ENCODE data around the gene DAPK1. TPM values are rescaled to one million over a fixed set of nuclear protein-coding genes. Genes with fewer than 3 reads are reported as not detected.

DAPK1 gene
- polyA plus RNA-seq, 1 of the 3 experiments (the other 2 are of a cell fraction): 0.61 TPM

- TF ChIP-seq, protein P1, sequence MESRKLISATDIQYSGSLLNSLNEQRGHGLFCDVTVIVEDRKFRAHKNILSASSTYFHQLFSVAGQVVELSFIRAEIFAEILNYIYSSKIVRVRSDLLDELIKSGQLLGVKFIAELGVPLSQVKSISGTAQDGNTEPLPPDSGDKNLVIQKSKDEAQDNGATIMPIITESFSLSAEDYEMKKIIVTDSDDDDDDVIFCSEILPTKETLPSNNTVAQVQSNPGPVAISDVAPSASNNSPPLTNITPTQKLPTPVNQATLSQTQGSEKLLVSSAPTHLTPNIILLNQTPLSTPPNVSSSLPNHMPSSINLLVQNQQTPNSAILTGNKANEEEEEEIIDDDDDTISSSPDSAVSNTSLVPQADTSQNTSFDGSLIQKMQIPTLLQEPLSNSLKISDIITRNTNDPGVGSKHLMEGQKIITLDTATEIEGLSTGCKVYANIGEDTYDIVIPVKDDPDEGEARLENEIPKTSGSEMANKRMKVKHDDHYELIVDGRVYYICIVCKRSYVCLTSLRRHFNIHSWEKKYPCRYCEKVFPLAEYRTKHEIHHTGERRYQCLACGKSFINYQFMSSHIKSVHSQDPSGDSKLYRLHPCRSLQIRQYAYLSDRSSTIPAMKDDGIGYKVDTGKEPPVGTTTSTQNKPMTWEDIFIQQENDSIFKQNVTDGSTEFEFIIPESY (IDR thresholded peaks at IDR 0.05; ENCODE audit: borderline replicate concordance, low read depth): no peak
- TF ChIP-seq NRF1 (IDR thresholded peaks at IDR 0.05; ENCODE audit: low read depth, low read length): no peak
Measured at GRCh38 chr9:87750726-87751125, 253.1 kb downstream of the DAPK1 start (continued).

DNA sequence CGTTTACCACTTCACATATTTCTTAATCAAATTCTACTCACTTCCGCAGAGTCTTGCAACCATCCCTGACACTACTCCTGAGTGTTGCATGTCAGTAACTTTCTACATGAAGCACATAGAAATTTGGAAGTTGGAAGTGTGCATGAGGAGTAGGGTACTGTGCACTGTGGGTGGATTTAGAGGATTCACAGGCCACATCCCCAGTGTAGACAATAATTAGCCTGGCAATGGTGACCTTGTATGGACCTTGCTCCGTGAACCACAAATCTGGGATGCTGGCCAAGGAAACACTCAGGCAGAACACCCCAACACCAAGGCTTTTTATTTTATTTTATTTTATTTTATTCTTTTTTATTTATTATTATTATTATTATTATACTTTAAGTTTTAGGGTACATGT lies 253.8 kb downstream of the DAPK1 start:
- 51% methylated on average over 3 of the region's 3 CpGs for WGBS (ENCODE audit: low lambda C conversion rate)
- POLR2A ChIA-PET: no interaction called here

More for the DNA sequence above, 253.8 kb downstream of the DAPK1 start:
- Histone ChIP-seq H3K27me3 (ENCODE audit: insufficient read depth) (no peaks in the 10 kb centered on the region), H3F3A (replicated peaks; ENCODE audit: insufficient read depth) (no peaks in the 10 kb centered on the region), H3K4me1 (ENCODE audit: control insufficient read depth in 1 of 2, insufficient read depth in 2 of 2, low read depth in 1 of 2, low read length in 1 of 2) (peaks cover 2 to 6% of the 10 kb centered on the region in 2 experiments; a peak in 2 of 4 replicates), H3K9me3 (no peaks in the 10 kb centered on the region), H3K27ac (ENCODE audit: low read depth in 2 of 2, low read length in 1 of 2) (no peak overlapping the region), H3K9ac (no peak overlapping the region), H3K4me2 (no peak overlapping the region), H2AFZ (ENCODE audit: low read depth) (no peak overlapping the region), H3K79me2 (ENCODE audit: insufficient read depth) (no peaks in the 10 kb centered on the region), H3K9me2 (no peaks in the 10 kb centered on the region), H3K4me3 (ENCODE audit: low read depth in 2 of 2, low read length in 1 of 2) (no peak overlapping the region), H3K36me3 (replicated peaks in 1 of 2; ENCODE audit: control insufficient read depth in 1 of 2, insufficient read depth in 2 of 2, low read length in 1 of 2) (no peaks in the 10 kb centered on the region), H4K20me1 (ENCODE audit: insufficient read depth) (no peaks in the 10 kb centered on the region)
- CTCF ChIA-PET: no interaction called here
- DNase-seq: no peak
- TF ChIP-seq FOXJ3 (CRISPR knock-in tag; IDR thresholded peaks at IDR 0.05): no peak
- no peak for TF ChIP-seq RAD21 (IDR thresholded peaks at IDR 0.05; ENCODE audit: low read length)
- no peak for TF ChIP-seq GABPA (IDR thresholded peaks at IDR 0.05; ENCODE audit: low read depth)
- no peak for TF ChIP-seq MXI1 (IDR thresholded peaks at IDR 0.05; ENCODE audit: low read depth, low read length)
- no peak for TF ChIP-seq ELF1 (IDR thresholded peaks at IDR 0.05)
- TF ChIP-seq TEAD4 (IDR thresholded peaks at IDR 0.05; ENCODE audit: borderline replicate concordance, insufficient read depth): no peak
- TF ChIP-seq EP300 (IDR thresholded peaks at IDR 0.05; ENCODE audit: borderline replicate concordance in 1 of 2, low read depth in 1 of 2, low read length in 1 of 2): no peak
- TF ChIP-seq SIN3A (IDR thresholded peaks at IDR 0.05; ENCODE audit: borderline replicate concordance, low read depth, low read length): no peak
- no peak for TF ChIP-seq NFIC (IDR thresholded peaks at IDR 0.05; ENCODE audit: borderline replicate concordance)
- TF ChIP-seq MEF2A (IDR thresholded peaks at IDR 0.05; ENCODE audit: borderline replicate concordance, low read depth): no peak
- no peak for TF ChIP-seq NRF1 (IDR thresholded peaks at IDR 0.05; ENCODE audit: low read depth, low read length)
- TF ChIP-seq FOXM1 (IDR thresholded peaks at IDR 0.05; ENCODE audit: low read depth): no peak
- TF ChIP-seq TAF1 (IDR thresholded peaks at IDR 0.05; ENCODE audit: borderline replicate concordance, low read depth, low read length): no peak
- TF ChIP-seq POLR2AphosphoS5 (IDR thresholded peaks at IDR 0.05; ENCODE audit: low read depth, low read length): no peak
- TF ChIP-seq MAX (IDR thresholded peaks at IDR 0.05; ENCODE audit: low read depth): no peak
- TF ChIP-seq GATA2 (CRISPR knock-in tag; IDR thresholded peaks at IDR 0.05): no peak
- TF ChIP-seq, protein P2, sequence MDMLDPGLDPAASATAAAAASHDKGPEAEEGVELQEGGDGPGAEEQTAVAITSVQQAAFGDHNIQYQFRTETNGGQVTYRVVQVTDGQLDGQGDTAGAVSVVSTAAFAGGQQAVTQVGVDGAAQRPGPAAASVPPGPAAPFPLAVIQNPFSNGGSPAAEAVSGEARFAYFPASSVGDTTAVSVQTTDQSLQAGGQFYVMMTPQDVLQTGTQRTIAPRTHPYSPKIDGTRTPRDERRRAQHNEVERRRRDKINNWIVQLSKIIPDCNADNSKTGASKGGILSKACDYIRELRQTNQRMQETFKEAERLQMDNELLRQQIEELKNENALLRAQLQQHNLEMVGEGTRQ (IDR thresholded peaks at IDR 0.05; ENCODE audit: borderline replicate concordance, low read depth, low read length): no peak
- TF ChIP-seq RCOR1 (IDR thresholded peaks at IDR 0.05; ENCODE audit: low read length): no peak
- no peak for TF ChIP-seq YY1 (IDR thresholded peaks at IDR 0.05; ENCODE audit: low read depth)
- TF ChIP-seq, protein P3, sequence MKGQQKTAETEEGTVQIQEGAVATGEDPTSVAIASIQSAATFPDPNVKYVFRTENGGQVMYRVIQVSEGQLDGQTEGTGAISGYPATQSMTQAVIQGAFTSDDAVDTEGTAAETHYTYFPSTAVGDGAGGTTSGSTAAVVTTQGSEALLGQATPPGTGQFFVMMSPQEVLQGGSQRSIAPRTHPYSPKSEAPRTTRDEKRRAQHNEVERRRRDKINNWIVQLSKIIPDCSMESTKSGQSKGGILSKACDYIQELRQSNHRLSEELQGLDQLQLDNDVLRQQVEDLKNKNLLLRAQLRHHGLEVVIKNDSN (IDR thresholded peaks at IDR 0.05; ENCODE audit: borderline replicate concordance, low read depth): no peak

All from SK-N-SH (cell line).